CD4-positive, alpha-beta T cell treated with Interleukin-4 for 4 hours (primary cell): ENCODE results near the gene DISC1.

Experiments used
- DNase-seq: peaks from one replicate; pipeline ENCODE4 v3.0.0-alpha.2; 2020

DISC1 gene

GRCh38 chr1:232017759-232018158 lies 391.2 kb downstream of the DISC1 start:
- DNase-seq = no peak

GRCh38 chr1:232018231-232019025 lies 391.8 kb downstream of the DISC1 start:
- no peak for DNase-seq

- DNase-seq = no peak
Measured at GRCh38 chr1:232019026-232019340, 392.4 kb downstream of the DISC1 start.

GRCh38 chr1:232020352-232020751 lies 393.8 kb downstream of the DISC1 start:
- DNase-seq = no peak

GRCh38 chr1:232029315-232029714 lies 402.7 kb downstream of the DISC1 start:
- no peak for DNase-seq

- no peak for DNase-seq
Measured at GRCh38 chr1:232031156-232031555, 404.6 kb downstream of the DISC1 start.

- no peak for DNase-seq
Measured at GRCh38 chr1:232033285-232033684, 406.7 kb downstream of the DISC1 start.

GRCh38 chr1:232034556-232034955 lies 408.0 kb downstream of the DISC1 start:
- no peak for DNase-seq

GRCh38 chr1:232036181-232036933 lies 409.8 kb downstream of the DISC1 start:
- no peak for DNase-seq

GRCh38 chr1:232037774-232038388 lies 411.3 kb downstream of the DISC1 start:
- no peak for DNase-seq

GRCh38 chr1:232038706-232039677 lies 412.4 kb downstream of the DISC1 start:
- no peak for DNase-seq

GRCh38 chr1:232040260-232040659 lies 413.7 kb downstream of the DISC1 start:
- DNase-seq = no peak

GRCh38 chr1:232044728-232045127 lies 418.1 kb downstream of the DISC1 start:
- DNase-seq = no peak

GRCh38 chr1:232045139-232045994 lies 418.8 kb downstream of the DISC1 start:
- DNase-seq = no peak

GRCh38 chr1:232046451-232047306 lies 420.1 kb downstream of the DISC1 start:
- DNase-seq = no peak

GRCh38 chr1:232047473-232047872 lies 420.9 kb downstream of the DISC1 start:
- DNase-seq = no peak

GRCh38 chr1:232048481-232048880 lies 421.9 kb downstream of the DISC1 start:
- no peak for DNase-seq

GRCh38 chr1:232049335-232049734 lies 422.7 kb downstream of the DISC1 start:
- no peak for DNase-seq

- no peak for DNase-seq
Measured at GRCh38 chr1:232057217-232057895, 430.8 kb downstream of the DISC1 start.

- DNase-seq = no peak
Measured at GRCh38 chr1:232057896-232058274, 431.3 kb downstream of the DISC1 start.
